ENCODE measurements around the gene VGLL4. TPM values are rescaled to one million over a fixed set of nuclear protein-coding genes. Genes with fewer than 3 reads are reported as not detected.
"Not testable (repeated sequence)": the region's sequence is repeated elsewhere in the genome, so short reads cannot be mapped to it uniquely, and the experiment has no call there.

VGLL4 gene
- total RNA-seq, 2 donors from 2014 or later = 28.6 to 36.1 TPM

GRCh38 chr3:11575677-11576076 lies 68.0 kb downstream of the VGLL4 start:
- ATAC-seq (no peak), DNase-seq (no peak)
- intact Hi-C loops (cut with DNase I) = no loop called here

GRCh38 chr3:11574981-11575669 lies 68.6 kb downstream of the VGLL4 start:
- intact Hi-C loops (cut with DNase I) = no loop called here
- DNase-seq (no peak), ATAC-seq (no peak)

GRCh38 chr3:11572660-11573059 lies 71.1 kb downstream of the VGLL4 start:
- intact Hi-C loops (cut with DNase I) = not testable (repeated sequence)

GRCh38 chr3:11570789-11571495 lies 72.8 kb downstream of the VGLL4 start:
- intact Hi-C loops (cut with DNase I) = no loop called here
- ATAC-seq (peak in 1 of 2 donors; percentile 8), DNase-seq (peak; percentile 59)

More at GRCh38 chr3:11572660-11573059, 71.1 kb downstream of the VGLL4 start:
- ATAC-seq, DNase-seq: not testable (repeated sequence)

- intact Hi-C loops (cut with DNase I) = no loop called here
- no peak for DNase-seq
- no peak for ATAC-seq
These were observed 73.5 kb downstream of the VGLL4 start for GRCh38 chr3:11570251-11570650.

- intact Hi-C loops (cut with DNase I) = loop anchor here in 1 of 2 donors (10.0 kb wide), 1 partner anchor 76 kb away; the partner anchor contains the start of gene VGLL4
- ATAC-seq (no peak), DNase-seq (no peak)
These were observed 74.5 kb downstream of the VGLL4 start for GRCh38 chr3:11569156-11569741.

- DNase-seq (peak; percentile 86), ATAC-seq (peak; percentile 50 to 74)
- intact Hi-C loops (cut with DNase I) = loop anchor here in 1 of 2 donors (10.0 kb wide), 1 partner anchor 76 kb away; the partner anchor contains the start of gene VGLL4
These were observed 75.1 kb downstream of the VGLL4 start for GRCh38 chr3:11568503-11569155.

GRCh38 chr3:11567516-11568467 lies 75.9 kb downstream of the VGLL4 start:
- intact Hi-C loops (cut with DNase I) = loop anchor here in 1 of 2 donors (10.0 kb wide), 1 partner anchor 77 kb away; the partner anchor contains the start of gene VGLL4
- DNase-seq (no peak), ATAC-seq (peak; percentile 7 to 10)

- intact Hi-C loops (cut with DNase I) = loop anchor here in 1 of 2 donors (10.0 kb wide), 1 partner anchor 78 kb away; the partner anchor contains the start of gene VGLL4
- DNase-seq (peak; percentile 10), ATAC-seq (no peak)
These were observed 76.8 kb downstream of the VGLL4 start for GRCh38 chr3:11566916-11567315.

GRCh38 chr3:11566478-11566877 lies 77.2 kb downstream of the VGLL4 start:
- DNase-seq (peak; percentile 6), ATAC-seq (no peak)
- intact Hi-C loops (cut with DNase I) = loop anchor here in 1 of 2 donors (10.0 kb wide), 1 partner anchor 78 kb away; the partner anchor contains the start of gene VGLL4

- ATAC-seq (no peak), DNase-seq (peak; percentile 7)
- intact Hi-C loops (cut with DNase I) = loop anchor here in 1 of 2 donors (10.0 kb wide), 1 partner anchor 79 kb away; the partner anchor contains the start of gene VGLL4
These were observed 77.8 kb downstream of the VGLL4 start for GRCh38 chr3:11565932-11566331.

GRCh38 chr3:11565492-11565891 lies 78.2 kb downstream of the VGLL4 start:
- DNase-seq = peak; percentile 17
- intact Hi-C loops (cut with DNase I) = loop anchor here in 1 of 2 donors (10.0 kb wide), 1 partner anchor 79 kb away; the partner anchor contains the start of gene VGLL4
- no peak for ATAC-seq

GRCh38 chr3:11565072-11565471 lies 78.6 kb downstream of the VGLL4 start:
- intact Hi-C loops (cut with DNase I) = loop anchor here in 1 of 2 donors (10.0 kb wide), 1 partner anchor 80 kb away; the partner anchor contains the start of gene VGLL4
- peak; percentile 48 for DNase-seq
- peak; percentile 8 to 62 for ATAC-seq

GRCh38 chr3:11564577-11565001 lies 79.1 kb downstream of the VGLL4 start:
- intact Hi-C loops (cut with DNase I) = loop anchor here in 1 of 2 donors (5.0 to 10.0 kb wide), 2 partner anchors 52 to 80 kb away; partner anchors contain the start of gene VGLL4
- ATAC-seq (no peak), DNase-seq (peak; percentile 23)

- no peak for DNase-seq
- no peak for ATAC-seq
- intact Hi-C loops (cut with DNase I) = loop anchor here in 1 of 2 donors (5.0 to 10.0 kb wide), 2 partner anchors 52 to 81 kb away; partner anchors contain the start of gene VGLL4
These were observed 79.9 kb downstream of the VGLL4 start for GRCh38 chr3:11563865-11564185.

- ATAC-seq (no peak), DNase-seq (no peak)
- intact Hi-C loops (cut with DNase I) = loop anchor here in 1 of 2 donors (5.0 to 10.0 kb wide), 2 partner anchors 51 to 81 kb away; partner anchors contain the start of gene VGLL4
These were observed 80.4 kb downstream of the VGLL4 start for GRCh38 chr3:11563159-11563864.

All from left cardiac atrium (tissue), 4 donors.